Glomerular visceral epithelial cell (primary cell): ENCODE results near the gene MT1F.
"Not testable (repeated sequence)": the region's sequence is repeated elsewhere in the genome, so short reads cannot be mapped to it uniquely, and the experiment has no call there.

Source experiments
- DNase-seq: peaks from one replicate; pipeline ENCODE4 v3.0.0-alpha.2; 2016; ENCODE audit errors: extremely low spot score

The MT1F gene

GRCh38 chr16:56657555-56658326, at the start of gene MT1F:
Gene MT1F (plus strand): TSS chr16:56657959. CDS start chr16:56658059, 100 bp downstream.
- DNase-seq: peak; percentile 83

DNA sequence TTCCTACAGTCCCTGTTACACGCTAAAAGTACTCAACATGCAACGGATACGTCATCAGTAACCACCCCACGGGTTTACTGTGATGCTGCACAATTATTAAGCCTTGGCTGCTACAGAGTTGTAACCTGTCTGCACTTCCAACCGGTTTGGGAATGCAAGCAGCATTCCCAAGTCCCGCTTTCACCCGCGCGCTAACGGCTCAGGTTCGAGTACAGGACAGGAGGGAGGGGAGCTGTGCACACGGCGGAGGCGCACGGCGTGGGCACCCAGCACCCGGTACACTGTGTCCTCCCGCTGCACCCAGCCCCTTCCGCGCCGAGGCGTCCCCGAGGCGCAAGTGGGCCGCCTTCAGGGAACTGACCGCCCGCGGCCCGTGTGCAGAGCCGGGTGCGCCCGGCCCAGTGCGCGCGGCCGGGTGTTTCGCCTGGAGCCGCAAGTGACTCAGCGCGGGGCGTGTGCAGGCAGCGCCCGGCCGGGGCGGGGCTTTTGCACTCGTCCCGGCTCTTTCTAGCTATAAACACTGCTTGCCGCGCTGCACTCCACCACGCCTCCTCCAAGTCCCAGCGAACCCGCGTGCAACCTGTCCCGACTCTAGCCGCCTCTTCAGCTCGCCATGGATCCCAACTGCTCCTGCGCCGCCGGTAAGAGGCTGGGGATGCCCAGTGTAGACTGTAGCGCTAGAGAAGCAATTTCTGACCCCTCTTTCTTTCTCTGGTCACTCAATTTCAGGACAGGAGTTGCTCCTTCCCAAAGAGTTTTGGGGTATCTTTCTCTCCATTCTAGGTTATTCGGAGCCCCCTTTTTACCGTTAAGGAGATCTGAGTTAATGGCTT, 49.5 kb upstream of the MT1F start, which contains the start of gene MT2A:
Gene MT2A, plus strand, starts transcription at position 542 of the 833 bp plus-strand sequence. Its CDS starts 72 bp downstream, at position 614.
- peak; percentile 97 for DNase-seq

DNA sequence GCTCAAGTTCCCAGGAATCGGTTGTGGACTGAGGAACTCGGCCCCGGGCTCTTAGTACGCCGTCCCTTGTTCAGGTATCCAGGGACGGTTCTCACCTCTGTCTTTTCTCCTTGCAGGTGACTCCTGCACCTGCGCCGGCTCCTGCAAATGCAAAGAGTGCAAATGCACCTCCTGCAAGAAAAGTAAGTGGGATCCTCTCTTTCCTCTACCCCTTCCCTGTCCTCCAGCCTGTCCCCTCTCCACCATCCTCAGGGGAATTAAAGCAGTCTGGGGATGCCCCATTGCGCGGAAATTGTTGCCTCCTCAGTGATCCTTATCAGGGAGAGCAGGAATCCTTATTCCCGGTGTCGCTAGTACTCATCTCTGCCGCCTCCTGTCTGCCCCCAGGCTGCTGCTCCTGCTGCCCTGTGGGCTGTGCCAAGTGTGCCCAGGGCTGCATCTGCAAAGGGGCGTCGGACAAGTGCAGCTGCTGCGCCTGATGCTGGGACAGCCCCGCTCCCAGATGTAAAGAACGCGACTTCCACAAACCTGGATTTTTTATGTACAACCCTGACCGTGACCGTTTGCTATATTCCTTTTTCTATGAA, 48.8 kb upstream of the MT1F start:
- no peak for DNase-seq

DNA sequence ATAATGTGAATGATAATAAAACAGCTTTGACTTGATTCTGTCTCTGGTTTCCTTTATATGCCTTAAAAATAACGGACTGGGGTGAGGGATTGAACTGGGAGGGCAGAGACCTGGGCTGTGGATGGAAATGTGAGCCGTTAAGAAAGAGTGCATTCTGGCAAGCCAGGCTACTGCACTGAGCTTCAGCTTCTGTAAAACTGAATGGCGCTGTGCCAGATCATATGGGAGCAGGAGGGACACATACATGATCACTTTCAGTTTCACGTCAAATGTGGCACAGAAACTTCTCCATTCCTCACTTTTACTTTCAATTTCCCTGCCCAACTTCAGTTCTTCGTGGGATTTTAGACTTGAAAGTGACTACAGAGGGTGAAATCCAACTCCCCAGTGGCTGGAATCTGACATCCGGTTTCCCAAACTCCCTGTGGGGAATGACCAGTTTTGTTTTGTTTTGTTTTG, 48.3 kb upstream of the MT1F start:
- DNase-seq: peak; percentile 79

- DNase-seq: peak; percentile 78
Measured at GRCh38 chr16:56610017-56610608, 47.6 kb upstream of the MT1F start.

DNA sequence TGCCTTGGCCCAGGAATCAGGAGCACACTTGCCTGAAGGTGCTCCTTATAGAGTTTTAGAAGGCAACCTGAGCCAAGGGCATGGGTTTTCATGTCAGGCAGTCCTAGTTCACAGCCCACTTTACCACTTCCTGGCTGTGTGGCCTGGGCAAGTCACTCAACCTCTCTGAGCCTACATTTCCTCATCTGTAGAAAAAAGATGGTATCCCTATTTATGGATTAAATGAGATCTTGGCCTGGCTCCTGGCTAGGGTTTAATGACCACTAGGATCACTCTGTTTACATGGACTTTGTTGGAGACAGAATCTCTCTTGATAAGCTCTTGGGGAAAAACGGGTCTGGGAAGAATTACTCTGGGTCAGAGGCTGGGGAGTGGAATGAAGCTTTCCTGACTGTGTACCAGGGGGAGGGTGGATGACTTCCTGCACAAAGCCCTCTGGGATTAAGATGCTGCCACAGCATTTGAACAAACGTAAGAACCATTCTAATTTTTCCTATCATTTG, 47.1 kb upstream of the MT1F start:
- no peak for DNase-seq

GRCh38 chr16:56611281-56611833, 46.4 kb upstream of the MT1F start:
- peak; percentile 55 for DNase-seq

GRCh38 chr16:56613706-56614105, 44.1 kb upstream of the MT1F start:
- DNase-seq: no peak

DNA sequence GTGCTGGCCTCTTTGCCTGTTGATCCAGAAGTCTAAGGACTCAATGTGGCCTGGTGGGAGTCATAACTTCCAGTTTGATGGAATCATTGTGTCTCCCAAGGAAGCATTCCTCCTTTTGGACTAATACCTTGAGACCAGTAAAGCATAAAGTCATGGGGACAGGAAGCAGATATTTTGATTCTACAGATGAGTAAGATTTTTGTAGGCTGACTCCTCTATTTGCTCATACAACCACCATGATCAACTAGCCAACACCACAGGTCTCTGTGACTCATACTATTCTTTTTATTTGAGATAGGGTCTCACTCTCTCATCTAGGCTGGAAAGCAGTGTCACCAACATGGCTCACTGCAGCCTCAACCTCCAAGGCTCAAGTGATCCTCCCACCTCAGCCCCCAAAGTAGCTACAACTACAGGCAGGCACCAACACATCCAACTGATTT, 43.2 kb upstream of the MT1F start:
- peak; percentile 85 for DNase-seq

DNA sequence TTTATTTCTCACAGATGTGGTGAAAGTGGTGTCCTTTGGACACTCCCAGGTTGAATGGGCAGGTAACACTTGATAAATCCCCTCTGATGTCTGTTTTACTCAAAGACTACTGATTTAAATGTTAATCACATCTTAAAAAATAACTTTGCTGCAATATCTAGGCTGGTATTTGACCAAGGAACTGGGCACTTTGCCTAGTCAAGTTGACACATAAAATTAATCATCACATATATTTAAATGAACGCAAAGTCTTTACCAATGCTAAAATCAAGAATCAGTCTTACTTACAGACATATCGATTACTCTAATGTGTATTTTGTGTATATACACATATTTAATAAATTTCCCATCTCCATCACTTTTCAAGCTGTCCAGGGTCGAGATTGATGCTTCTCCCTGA, 42.4 kb upstream of the MT1F start:
- DNase-seq: peak; percentile 36

GRCh38 chr16:56616608-56617211, 41.0 kb upstream of the MT1F start:
- no peak for DNase-seq

GRCh38 chr16:56617212-56618085, 40.3 kb upstream of the MT1F start:
- DNase-seq: peak; percentile 65

GRCh38 chr16:56618138-56618537, 39.6 kb upstream of the MT1F start:
- DNase-seq: no peak

DNA sequence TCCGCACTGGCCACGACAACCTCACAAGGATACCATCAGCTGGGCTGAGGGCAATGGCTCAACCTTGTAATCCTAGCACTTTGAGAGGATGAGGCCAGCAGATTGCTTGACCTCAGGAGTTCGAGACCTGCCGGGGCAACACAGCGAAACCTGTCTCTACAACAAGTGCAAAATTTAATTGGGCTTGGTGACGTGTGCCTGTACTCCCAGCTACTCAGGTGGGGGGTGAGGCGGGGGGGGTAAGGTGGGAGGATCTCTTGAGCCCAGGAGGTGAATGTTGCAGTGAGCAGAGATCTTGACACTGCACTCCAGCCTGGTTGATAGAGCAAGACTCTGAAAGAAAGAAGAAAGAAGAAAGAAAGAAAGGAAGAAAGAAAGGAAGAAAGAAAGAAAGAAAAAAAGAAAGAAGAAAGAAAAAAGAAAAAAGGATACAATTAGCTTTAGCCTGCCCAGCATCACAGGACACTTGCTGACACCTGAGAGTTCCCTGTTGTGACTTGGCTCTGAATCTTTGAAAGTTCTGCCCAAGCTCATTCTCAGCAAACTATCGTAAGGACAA, 37.3 kb upstream of the MT1F start:
- no peak for DNase-seq

GRCh38 chr16:56621665-56622445, 35.9 kb upstream of the MT1F start:
- not testable (repeated sequence) for DNase-seq

- not testable (repeated sequence) for DNase-seq
Measured at GRCh38 chr16:56623184-56623583, 34.6 kb upstream of the MT1F start.

- no peak for DNase-seq
Measured at GRCh38 chr16:56623637-56624036, 34.1 kb upstream of the MT1F start.

- peak; percentile 83 for DNase-seq
Measured at GRCh38 chr16:56625140-56625942, 32.4 kb upstream of the MT1F start, which contains the start of gene MT1E. Gene MT1E (plus strand): TSS chr16:56625781. CDS start chr16:56625852, 71 bp downstream.
